HG03064 (cell line): Measurements from ENCODE around the gene MYOZ2.

Experiments
- ATAC-seq: cut with Tn5 transposase; IDR thresholded peaks from one replicate; pipeline ENCODE4 v1.9.1; 2021; ENCODE audit warnings: low read depth; ENCODE audit not compliant: unreplicated experiment

The MYOZ2 gene

DNA sequence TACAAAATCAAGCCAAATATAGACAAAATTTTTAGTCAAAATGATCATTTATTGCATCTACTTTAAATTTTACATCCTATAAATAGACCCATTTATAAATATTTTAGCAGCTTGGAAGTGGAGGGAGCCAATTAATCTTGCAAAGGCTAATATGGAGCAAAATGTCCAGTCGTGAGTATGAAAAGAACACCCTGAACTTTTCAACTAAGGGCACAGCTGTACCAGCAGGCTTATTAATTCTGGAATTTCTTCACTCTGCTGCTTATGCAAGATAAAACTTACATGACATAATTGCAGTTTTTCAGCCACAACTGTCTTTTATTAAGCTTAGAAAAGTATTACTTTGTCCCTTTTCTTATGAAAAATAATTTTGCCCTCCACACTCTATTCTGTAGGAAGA lies 54.0 kb downstream of the MYOZ2 start:
- ATAC-seq: no peak

DNA sequence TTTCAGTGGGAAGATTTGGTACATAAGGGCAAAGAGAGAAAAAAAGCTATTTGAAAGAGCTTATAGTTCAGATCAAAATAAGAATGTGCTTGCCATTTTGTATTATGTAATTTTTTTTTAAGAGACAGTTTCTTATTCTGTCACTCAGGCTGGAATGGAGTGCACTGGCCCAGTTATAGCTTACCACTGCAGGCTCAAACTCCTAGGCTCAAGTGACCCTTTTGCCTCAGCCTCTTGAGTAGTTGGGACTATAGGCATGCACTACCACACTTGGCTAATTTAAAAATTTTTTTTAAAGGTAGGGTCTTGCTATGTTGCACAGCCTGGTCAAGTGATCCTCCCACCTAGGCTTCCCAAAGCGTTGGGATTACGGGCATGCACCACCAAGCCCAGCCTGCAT lies 54.7 kb downstream of the MYOZ2 start:
- ATAC-seq: no peak

DNA sequence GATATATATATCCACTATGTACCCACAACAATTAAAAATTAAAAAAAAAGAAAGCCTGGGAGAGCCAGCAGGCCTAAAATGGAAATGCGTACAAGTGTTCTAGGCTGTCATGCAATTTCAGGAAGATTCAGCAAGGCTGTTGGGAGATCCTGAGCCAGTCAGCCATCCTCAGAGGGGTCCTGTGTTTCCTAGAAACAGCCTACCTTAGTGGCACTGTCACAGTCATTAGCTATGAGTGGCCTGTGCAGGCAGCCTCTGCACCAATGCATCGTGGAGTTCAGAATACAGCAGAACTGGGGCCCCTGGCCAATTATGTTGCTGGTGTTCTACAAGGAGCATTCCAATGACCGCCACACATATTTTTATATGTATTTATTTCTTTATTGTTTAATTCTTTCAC lies 55.9 kb downstream of the MYOZ2 start:
- no peak for ATAC-seq

DNA sequence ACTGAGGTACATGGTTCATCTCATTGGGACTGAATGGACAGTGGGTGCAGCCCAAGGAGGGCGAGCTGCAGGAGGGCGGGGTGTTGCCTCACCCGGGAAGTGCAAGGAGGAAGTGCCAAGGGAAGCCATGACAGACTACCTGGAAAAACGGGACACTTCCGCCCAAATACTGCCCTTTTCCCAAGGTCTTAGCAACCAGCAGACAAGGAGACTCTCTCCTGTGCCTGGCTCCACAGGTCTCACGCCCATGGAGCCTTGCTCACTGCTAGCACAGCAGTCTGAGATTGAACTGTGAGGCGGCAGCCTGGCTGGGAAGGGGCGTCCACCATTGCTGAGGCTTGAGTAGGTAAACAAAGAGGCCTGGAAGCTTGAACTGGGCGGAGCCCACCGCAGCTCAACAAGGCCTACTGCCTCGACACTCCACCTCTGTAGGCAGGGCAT lies 62.2 kb downstream of the MYOZ2 start:
- no peak for ATAC-seq

- no peak for ATAC-seq
Observed at GRCh38 chr4:119204916-119205315, 69.3 kb downstream of the MYOZ2 start.

DNA sequence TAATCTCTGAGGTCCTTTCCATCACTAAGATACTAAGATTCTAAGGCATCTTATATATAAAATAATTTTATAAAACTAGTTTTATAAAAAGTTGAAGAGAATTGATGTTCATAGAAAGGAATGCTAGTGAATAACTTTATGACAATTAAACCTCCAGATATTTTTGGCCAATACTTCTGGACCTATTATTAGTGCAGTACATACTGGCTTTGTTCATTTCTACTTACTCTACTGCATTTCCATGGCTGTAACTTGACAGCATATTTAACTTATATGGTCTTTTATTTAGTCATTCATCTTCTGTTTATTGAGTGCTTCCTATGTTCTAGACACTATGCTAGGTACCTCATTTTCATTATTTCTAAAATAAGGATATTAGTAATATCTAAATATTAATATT lies 70.1 kb downstream of the MYOZ2 start:
- ATAC-seq: no peak

- ATAC-seq: no peak
Observed at GRCh38 chr4:119206178-119206577, 70.5 kb downstream of the MYOZ2 start.

DNA sequence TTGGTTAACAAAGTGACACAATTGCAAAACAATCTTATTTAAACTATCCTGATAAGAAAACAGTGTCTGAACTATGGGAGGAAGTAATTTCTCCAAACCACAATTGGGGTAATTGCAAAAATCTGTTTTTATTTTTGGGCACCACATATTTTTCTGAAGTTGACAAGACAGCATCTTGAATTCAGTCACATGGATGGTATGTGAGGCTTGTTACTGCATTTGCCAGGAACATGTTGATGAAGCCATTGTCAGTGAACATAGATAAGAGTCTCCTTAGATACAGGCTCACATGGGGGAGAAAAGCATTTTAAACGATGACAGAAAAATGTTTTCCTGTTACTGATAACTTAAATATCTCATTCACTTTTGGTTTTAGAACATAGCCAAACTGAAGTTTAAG lies 71.4 kb downstream of the MYOZ2 start:
- no peak for ATAC-seq

GRCh38 chr4:119209077-119209476 lies 73.4 kb downstream of the MYOZ2 start:
- ATAC-seq: no peak

GRCh38 chr4:119209586-119209985 lies 74.0 kb downstream of the MYOZ2 start:
- ATAC-seq: no peak

- no peak for ATAC-seq
Observed at GRCh38 chr4:119210775-119211174, 75.1 kb downstream of the MYOZ2 start.

DNA sequence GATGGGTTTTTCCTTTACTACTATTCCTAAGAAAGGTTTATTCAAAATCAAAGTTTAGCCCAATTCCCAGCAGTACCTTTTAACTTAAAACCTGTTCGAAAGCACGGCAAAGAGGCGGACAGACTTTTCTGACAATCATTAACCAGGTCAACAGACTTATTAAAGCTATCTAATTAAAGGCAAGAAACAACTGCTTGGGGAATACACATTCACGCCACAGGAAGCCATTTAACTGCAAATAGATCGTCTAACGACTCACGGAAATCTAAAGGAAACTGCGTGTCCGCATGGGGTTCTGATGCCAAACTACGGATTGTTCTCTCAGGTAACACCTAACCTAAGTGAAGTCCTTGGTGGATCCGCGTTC lies 76.2 kb downstream of the MYOZ2 start:
- ATAC-seq: peak; percentile 14

- ATAC-seq: peak; percentile 95
Observed at GRCh38 chr4:119212234-119212963, 76.8 kb downstream of the MYOZ2 start, which contains the start of gene USP53. TSS of gene USP53 (plus strand) at chr4:119212713. CDS start at chr4:119239760, 27,047 bp downstream.

DNA sequence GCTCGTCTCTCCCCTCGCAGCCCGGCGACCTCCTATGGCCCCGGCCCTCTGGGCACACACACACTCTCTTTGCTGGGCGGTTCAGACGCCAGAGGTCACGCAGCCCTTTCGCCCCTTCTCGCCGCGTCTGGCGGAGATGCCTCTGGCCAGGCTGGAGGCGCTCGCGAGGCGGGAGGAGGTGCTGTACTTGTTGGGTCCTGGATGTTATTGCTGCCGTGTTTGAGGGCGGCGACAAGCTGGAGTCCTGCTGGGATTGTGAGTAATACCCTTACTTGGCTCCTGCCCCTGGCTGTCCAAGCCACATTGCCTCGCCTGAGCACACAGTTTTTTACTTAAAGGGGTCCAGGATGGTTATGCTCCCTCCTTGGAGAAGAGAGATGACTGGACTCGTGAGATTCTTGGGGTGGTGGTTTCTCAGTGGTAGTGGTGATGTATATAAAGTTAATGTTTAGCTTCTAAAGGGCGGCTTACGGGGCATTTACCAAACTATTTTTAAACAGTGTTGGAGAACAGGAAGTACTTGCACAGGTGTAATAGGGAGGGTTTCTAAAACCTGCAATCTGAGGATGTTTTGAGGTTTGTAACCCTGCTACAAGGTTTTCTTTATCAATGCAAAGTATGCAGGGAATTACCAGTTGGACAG lies 77.5 kb downstream of the MYOZ2 start:
- peak; percentile 52 for ATAC-seq

GRCh38 chr4:119218093-119218492 lies 82.5 kb downstream of the MYOZ2 start:
- no peak for ATAC-seq

GRCh38 chr4:119221412-119221811 lies 85.8 kb downstream of the MYOZ2 start:
- no peak for ATAC-seq

DNA sequence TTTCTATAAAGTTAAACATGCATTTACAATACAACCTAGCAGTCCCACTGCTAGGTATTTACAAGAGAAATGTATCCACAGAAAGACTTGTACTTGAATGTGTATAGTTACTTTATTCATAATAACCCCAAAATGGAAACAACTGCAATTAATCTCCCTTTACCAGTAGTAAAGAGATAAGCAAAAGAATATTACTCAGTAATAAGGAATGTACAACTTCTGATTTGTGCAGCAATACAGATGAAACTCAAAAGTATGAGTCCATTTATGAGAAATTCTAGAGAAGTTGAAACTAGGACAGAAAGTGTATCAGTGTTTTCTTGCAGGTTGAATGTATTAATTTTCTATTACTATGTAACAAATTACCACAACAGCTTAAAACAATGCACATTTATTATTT lies 92.1 kb downstream of the MYOZ2 start:
- no peak for ATAC-seq

DNA sequence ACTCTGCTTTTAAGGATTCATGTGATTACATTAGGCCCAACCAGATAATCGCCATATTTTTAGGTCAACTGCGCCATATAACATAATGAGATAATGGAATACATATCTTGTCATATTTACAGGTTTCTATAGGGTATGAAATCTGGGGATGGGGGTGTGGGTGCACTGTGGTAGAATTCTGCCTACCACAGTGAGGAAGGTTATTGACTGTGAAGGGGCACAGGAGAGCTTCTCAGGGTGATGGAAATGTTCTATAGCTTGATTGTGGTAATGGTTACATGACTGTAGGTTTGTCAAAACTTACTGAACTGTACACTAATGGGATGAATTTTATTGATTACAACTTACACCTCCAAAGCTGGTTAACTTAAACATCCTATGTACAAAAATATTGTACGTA lies 92.8 kb downstream of the MYOZ2 start:
- ATAC-seq: no peak

- ATAC-seq: no peak
Observed at GRCh38 chr4:119229908-119230687, 94.5 kb downstream of the MYOZ2 start.

- no peak for ATAC-seq
Observed at GRCh38 chr4:119231491-119231890, 95.9 kb downstream of the MYOZ2 start.

DNA sequence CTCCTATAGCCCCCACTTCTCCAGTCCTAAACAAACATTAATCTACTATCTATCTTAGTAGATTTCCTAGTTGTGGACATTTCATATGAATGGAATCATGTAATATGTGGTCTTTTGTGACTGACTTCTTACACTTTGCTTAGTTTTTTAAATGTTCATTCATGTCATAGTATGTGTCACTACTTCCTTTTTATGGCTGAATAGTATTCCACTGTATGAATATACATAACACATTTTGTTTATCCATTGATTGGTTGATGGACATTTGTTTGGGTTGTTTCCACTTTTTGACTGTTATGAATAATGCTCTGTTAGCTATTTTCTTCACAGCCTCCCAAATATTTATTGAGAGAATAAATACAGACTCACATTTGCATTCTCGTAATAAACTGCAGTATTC lies 96.7 kb downstream of the MYOZ2 start:
- ATAC-seq: no peak

GRCh38 chr4:119233191-119233590 lies 97.6 kb downstream of the MYOZ2 start:
- no peak for ATAC-seq
